MV-4-11 (cell line): ENCODE measurements around the gene VPS35.

Experiments
- DNase-seq: peaks from one replicate; lab custom pipeline; 2025; lab: John Stamatoyannopoulos, UW

The VPS35 gene

GRCh38 chr16:46688654-46689364 is at the start of gene VPS35:
TSS of gene VPS35 (minus strand) at chr16:46689178. CDS start at chr16:46689133, 45 bp downstream.
- DNase-seq: peak; percentile 99

- no peak for DNase-seq
These were observed 48.7 kb upstream of the VPS35 start for GRCh38 chr16:46737621-46738214.

GRCh38 chr16:46736695-46737094 is 47.7 kb upstream of the VPS35 start:
- DNase-seq: no peak

GRCh38 chr16:46733319-46733830 is 44.4 kb upstream of the VPS35 start:
- DNase-seq: no peak

- DNase-seq: no peak
These were observed 43.6 kb upstream of the VPS35 start for GRCh38 chr16:46732561-46732960.

GRCh38 chr16:46731691-46732555 is 42.9 kb upstream of the VPS35 start:
- DNase-seq: no peak

GRCh38 chr16:46730801-46731690 is 42.1 kb upstream of the VPS35 start:
- DNase-seq: no peak

- no peak for DNase-seq
These were observed 41.1 kb upstream of the VPS35 start for GRCh38 chr16:46730126-46730525.

- no peak for DNase-seq
These were observed 40.5 kb upstream of the VPS35 start for GRCh38 chr16:46729326-46729995.

- DNase-seq: no peak
These were observed 39.8 kb upstream of the VPS35 start for GRCh38 chr16:46728806-46729205.

GRCh38 chr16:46727630-46728029 is 38.7 kb upstream of the VPS35 start:
- DNase-seq: no peak

GRCh38 chr16:46727184-46727583 is 38.2 kb upstream of the VPS35 start:
- DNase-seq: no peak

- no peak for DNase-seq
These were observed 32.9 kb upstream of the VPS35 start for GRCh38 chr16:46721885-46722284.

- DNase-seq: no peak
These were observed 31.6 kb upstream of the VPS35 start for GRCh38 chr16:46720619-46721018.

GRCh38 chr16:46719528-46719927 is 30.6 kb upstream of the VPS35 start:
- no peak for DNase-seq

GRCh38 chr16:46718214-46718613 is 29.2 kb upstream of the VPS35 start:
- no peak for DNase-seq

GRCh38 chr16:46717692-46718091 is 28.7 kb upstream of the VPS35 start:
- DNase-seq: no peak

GRCh38 chr16:46715769-46716305 is 26.9 kb upstream of the VPS35 start:
- DNase-seq: no peak

GRCh38 chr16:46714797-46715591 is 26.0 kb upstream of the VPS35 start:
- DNase-seq: no peak

GRCh38 chr16:46713634-46714033 is 24.7 kb upstream of the VPS35 start:
- no peak for DNase-seq
